SU-DHL-6 (cell line): ENCODE results near the gene NIP7.

Experiments used
- EZH2phosphoT487 ChIP-seq: fragments of 200-600 bp; sonication (generic), shearing (Covaris generic); conservative IDR thresholded peaks from 2 replicates; pipeline ENCODE4 v1.6.1; 2018; ENCODE audit warnings: mild to moderate bottlenecking, antibody characterized with exemption, low read length, moderate library complexity, mixed read lengths
- TF ChIP-seq, protein P1 (sequence below): fragments of 200-600 bp; sonication (generic); IDR thresholded peaks from one replicate; pipeline ENCODE4 v1.5.1; 2017; ENCODE audit warnings: antibody characterized with exemption, mild to moderate bottlenecking, low read length, moderate library complexity; ENCODE audit not compliant: insufficient read depth, poor library complexity, severe bottlenecking

DNA sequence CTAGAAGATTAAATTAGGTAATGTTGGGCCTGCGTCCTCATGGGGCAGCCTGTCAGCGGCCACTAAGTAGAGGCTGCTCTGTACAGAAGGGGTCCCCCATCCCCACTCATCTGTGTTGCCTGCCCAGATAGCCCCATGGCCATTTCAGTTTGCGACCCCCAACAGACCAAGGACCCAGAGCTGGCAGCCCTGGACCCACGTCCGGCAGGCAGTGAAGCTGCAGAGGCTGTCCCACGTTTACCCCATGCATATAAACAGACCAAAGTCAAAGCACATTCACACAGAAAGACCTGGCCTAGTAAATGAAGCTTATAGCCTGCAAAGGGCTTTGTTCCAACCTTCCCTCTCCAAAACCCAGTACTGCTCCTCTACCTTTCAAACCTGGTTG, 13.8 kb upstream of the NIP7 start:
- TF ChIP-seq, protein P1, sequence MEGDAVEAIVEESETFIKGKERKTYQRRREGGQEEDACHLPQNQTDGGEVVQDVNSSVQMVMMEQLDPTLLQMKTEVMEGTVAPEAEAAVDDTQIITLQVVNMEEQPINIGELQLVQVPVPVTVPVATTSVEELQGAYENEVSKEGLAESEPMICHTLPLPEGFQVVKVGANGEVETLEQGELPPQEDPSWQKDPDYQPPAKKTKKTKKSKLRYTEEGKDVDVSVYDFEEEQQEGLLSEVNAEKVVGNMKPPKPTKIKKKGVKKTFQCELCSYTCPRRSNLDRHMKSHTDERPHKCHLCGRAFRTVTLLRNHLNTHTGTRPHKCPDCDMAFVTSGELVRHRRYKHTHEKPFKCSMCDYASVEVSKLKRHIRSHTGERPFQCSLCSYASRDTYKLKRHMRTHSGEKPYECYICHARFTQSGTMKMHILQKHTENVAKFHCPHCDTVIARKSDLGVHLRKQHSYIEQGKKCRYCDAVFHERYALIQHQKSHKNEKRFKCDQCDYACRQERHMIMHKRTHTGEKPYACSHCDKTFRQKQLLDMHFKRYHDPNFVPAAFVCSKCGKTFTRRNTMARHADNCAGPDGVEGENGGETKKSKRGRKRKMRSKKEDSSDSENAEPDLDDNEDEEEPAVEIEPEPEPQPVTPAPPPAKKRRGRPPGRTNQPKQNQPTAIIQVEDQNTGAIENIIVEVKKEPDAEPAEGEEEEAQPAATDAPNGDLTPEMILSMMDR, result no peak
- no peak for TF ChIP-seq EZH2phosphoT487
